NCI-H146 (cell line): ENCODE measurements around the gene PAXIP1.

Experiments used
- DNase-seq: peaks from one replicate; lab custom pipeline; 2025; lab: John Stamatoyannopoulos, UW

The PAXIP1 gene

GRCh38 chr7:154994996-154995395 lies 7.9 kb downstream of the PAXIP1 start:
- DNase-seq = no peak

GRCh38 chr7:154990964-154991540 lies 11.9 kb downstream of the PAXIP1 start:
- no peak for DNase-seq

GRCh38 chr7:154987571-154987970 lies 15.4 kb downstream of the PAXIP1 start:
- no peak for DNase-seq

GRCh38 chr7:154986200-154986945 lies 16.6 kb downstream of the PAXIP1 start:
- no peak for DNase-seq

- no peak for DNase-seq
Measured at GRCh38 chr7:154985230-154985629, 17.7 kb downstream of the PAXIP1 start.

- no peak for DNase-seq
Measured at GRCh38 chr7:154984601-154985188, 18.2 kb downstream of the PAXIP1 start.

GRCh38 chr7:154978017-154978416 lies 24.9 kb downstream of the PAXIP1 start:
- DNase-seq = no peak

- DNase-seq = no peak
Measured at GRCh38 chr7:154977250-154977649, 25.7 kb downstream of the PAXIP1 start.

- DNase-seq = no peak
Measured at GRCh38 chr7:154976844-154977243, 26.1 kb downstream of the PAXIP1 start.

- no peak for DNase-seq
Measured at GRCh38 chr7:154975984-154976383, 26.9 kb downstream of the PAXIP1 start.

- DNase-seq = no peak
Measured at GRCh38 chr7:154973381-154973780, 29.5 kb downstream of the PAXIP1 start.

GRCh38 chr7:154968336-154969001 lies 34.5 kb downstream of the PAXIP1 start:
- no peak for DNase-seq

- DNase-seq = no peak
Measured at GRCh38 chr7:154967401-154967955, 35.4 kb downstream of the PAXIP1 start.

- peak; percentile 10 for DNase-seq
Measured at GRCh38 chr7:154965014-154965413, 37.9 kb downstream of the PAXIP1 start.

- DNase-seq = no peak
Measured at GRCh38 chr7:154960063-154960790, 42.7 kb downstream of the PAXIP1 start.

GRCh38 chr7:154956427-154956826 lies 46.5 kb downstream of the PAXIP1 start:
- DNase-seq = no peak

GRCh38 chr7:154953006-154953684 lies 49.8 kb downstream of the PAXIP1 start:
- peak; percentile 5 for DNase-seq

GRCh38 chr7:154950960-154951359 lies 52.0 kb downstream of the PAXIP1 start:
- DNase-seq = no peak

- DNase-seq = no peak
Measured at GRCh38 chr7:154947604-154948003, 55.3 kb downstream of the PAXIP1 start.

GRCh38 chr7:154946166-154946565 lies 56.8 kb downstream of the PAXIP1 start:
- no peak for DNase-seq

- DNase-seq = no peak
Measured at GRCh38 chr7:154943906-154944305, 59.0 kb downstream of the PAXIP1 start.
